Fibroblast of skin of scalp (primary cell): ENCODE data around the gene METTL23.
"Not testable (repeated sequence)": the region's sequence is repeated elsewhere in the genome, so short reads cannot be mapped to it uniquely, and the experiment has no call there.

ENCODE experiments used
- DNase-seq: peaks from one replicate; pipeline ENCODE4 v3.0.0-alpha.2; 2013

The METTL23 gene

GRCh38 chr17:76714336-76714735 lies 12.3 kb upstream of the METTL23 start:
- DNase-seq: no peak

- peak; percentile 62 for DNase-seq
These were observed 11.7 kb upstream of the METTL23 start for GRCh38 chr17:76714822-76715495.

GRCh38 chr17:76715496-76715830 lies 11.2 kb upstream of the METTL23 start:
- no peak for DNase-seq

- DNase-seq: peak; percentile 95
These were observed 10.3 kb upstream of the METTL23 start for GRCh38 chr17:76716146-76716838.

- peak; percentile 95 for DNase-seq
These were observed 9.8 kb upstream of the METTL23 start for GRCh38 chr17:76716839-76717215.

- DNase-seq: no peak
These were observed 8.1 kb upstream of the METTL23 start for GRCh38 chr17:76718516-76718915.

- no peak for DNase-seq
These were observed 6.4 kb upstream of the METTL23 start for GRCh38 chr17:76720211-76720610.

- DNase-seq: no peak
These were observed 5.7 kb upstream of the METTL23 start for GRCh38 chr17:76720941-76721340.

- DNase-seq: no peak
These were observed 5.2 kb upstream of the METTL23 start for GRCh38 chr17:76721463-76721862.

GRCh38 chr17:76722279-76722678 lies 4.4 kb upstream of the METTL23 start:
- DNase-seq: no peak

GRCh38 chr17:76722977-76723376 lies 3.7 kb upstream of the METTL23 start:
- not testable (repeated sequence) for DNase-seq

GRCh38 chr17:76723812-76724211 lies 2.8 kb upstream of the METTL23 start:
- no peak for DNase-seq

GRCh38 chr17:76725580-76726230 lies 934 bp upstream of the METTL23 start:
- peak; percentile 61 for DNase-seq

GRCh38 chr17:76726231-76726775 lies 336 bp upstream of the METTL23 start, which contains the start of gene JMJD6:
Gene JMJD6, minus strand, starts transcription at chr17:76726606. Its CDS starts 131 bp downstream, at chr17:76726475.
- DNase-seq: peak; percentile 98

GRCh38 chr17:76727745-76728456 lies 1.3 kb downstream of the METTL23 start:
- no peak for DNase-seq

GRCh38 chr17:76731800-76732733 lies 5.4 kb downstream of the METTL23 start:
- DNase-seq: not testable (repeated sequence)

GRCh38 chr17:76732734-76733617 lies 6.3 kb downstream of the METTL23 start:
- DNase-seq: no peak

GRCh38 chr17:76733618-76733957 lies 6.9 kb downstream of the METTL23 start:
- no peak for DNase-seq

GRCh38 chr17:76734080-76734840 lies 7.6 kb downstream of the METTL23 start:
- DNase-seq: no peak

- no peak for DNase-seq
These were observed 8.4 kb downstream of the METTL23 start for GRCh38 chr17:76735006-76735405.
